Psoas muscle (tissue), 8 donors: ENCODE results near the gene FBXL7. TPM values are rescaled to one million over a fixed set of nuclear protein-coding genes. Genes with fewer than 3 reads are reported as not detected.

Source experiments
- ATAC-seq, 4 donors: fragments of 200-7000 bp; cut with Tn5 transposase; one replicate each; pipeline ENCODE4 v1.9.1; 2020; ENCODE audit warnings: moderate library complexity in 3 of 4, mild to moderate bottlenecking in 2 of 4
- DNase-seq, 2 donors: peaks; one replicate each; pipeline ENCODE4 v3.0.0-alpha.2; 2020
- H3K27ac ChIP-seq: fragments of 200-600 bp; one replicate; pipeline ENCODE4 v1.8.0; 2022
- H3K27me3 ChIP-seq, 3 donors: fragments of 200-600 bp in 1 of 3; one replicate each; pipeline versions ENCODE4 v1.6.1 to v1.8.0; 2013 to 2022; ENCODE audit warnings: low read length in 2 of 3, mild to moderate bottlenecking in 2 of 3, moderate library complexity in 1 of 3; ENCODE audit not compliant: insufficient read depth in 3 of 3
- H3K36me3 ChIP-seq, 2 donors: fragments of 200-600 bp in 1 of 2; one replicate each; pipeline versions ENCODE4 v1.6.1 to v1.8.0; 2013 to 2022; ENCODE audit warnings: low read depth in 1 of 2, mild to moderate bottlenecking in 1 of 2, moderate library complexity in 1 of 2; ENCODE audit not compliant: insufficient read depth in 1 of 2
- H3K4me1 ChIP-seq: fragments of 200-600 bp; one replicate; pipeline ENCODE4 v1.8.0; 2022
- H3K4me3 ChIP-seq: fragments of 200-600 bp; one replicate; pipeline ENCODE4 v1.8.0; 2022; ENCODE audit warnings: mild to moderate bottlenecking
- H3K9me3 ChIP-seq: fragments of 200-600 bp; one replicate; pipeline ENCODE4 v1.8.0; 2022
- WGBS, 3 donors: extraction: QIAGEN DNeasy Blood & Tissue Kit; methylation state at CpG; one replicate each; pipeline versions ENCODE4 v1.1.6 to v1.1.7; 2013; 5-methylcytosine and 5-hydroxymethylcytosine counted together
- intact Hi-C, 2 donors: fragments of 100-400 bp; cut with DNase I; formaldehyde crosslinking; loops; one replicate each; pipeline versions ENCODE4 v1.11.0 to v1.14.2; 2022
- polyA plus RNA-seq, 3 donors: library from polyadenylated mRNA; stranded (reverse); fragments of 200-250 nt; gene quantifications; one replicate each; pipeline ENCODE4 v1.2.3, GENCODE V29; 2013
- total RNA-seq, 4 donors: library from RNA; stranded (reverse); fragmentation: NEBNext Ultra II Directional in 2 of 4; extraction: Animal tissue kit (Norgen Biotek cat#: 25700) in 2 of 4; gene quantifications; one replicate each; pipeline versions ENCODE4 v1.2.1 to v1.2.4, GENCODE V29; 2021 to 2023
- TF ChIP-seq, protein P1 (sequence below): fragments of 200-600 bp; IDR thresholded peaks from one replicate; pipeline ENCODE4 v1.8.0; 2022; ENCODE audit warnings: antibody characterized with exemption
- donor health status: healthy with polysubstance abuse.
- donor health status: DM: no; HTN: no; CAD: no; lungs with moderate emphysema.
- donor health status: Bipolar disorder and iron deficiency.
- donor health status: healthy.
- donor health status: DM: yes; HTN: yes; CAD: no.
- donor health status: DM: no; HTN: no; CAD: no.
- donor health status: DM: no; HTN: no; CAD: no.
- donor health status: DM: yes; HTN: yes; CAD: no.

Gene FBXL7
- total and polyA plus RNA-seq, 7 donors: 1.6 to 7.5 (median 2.6) TPM

DNA sequence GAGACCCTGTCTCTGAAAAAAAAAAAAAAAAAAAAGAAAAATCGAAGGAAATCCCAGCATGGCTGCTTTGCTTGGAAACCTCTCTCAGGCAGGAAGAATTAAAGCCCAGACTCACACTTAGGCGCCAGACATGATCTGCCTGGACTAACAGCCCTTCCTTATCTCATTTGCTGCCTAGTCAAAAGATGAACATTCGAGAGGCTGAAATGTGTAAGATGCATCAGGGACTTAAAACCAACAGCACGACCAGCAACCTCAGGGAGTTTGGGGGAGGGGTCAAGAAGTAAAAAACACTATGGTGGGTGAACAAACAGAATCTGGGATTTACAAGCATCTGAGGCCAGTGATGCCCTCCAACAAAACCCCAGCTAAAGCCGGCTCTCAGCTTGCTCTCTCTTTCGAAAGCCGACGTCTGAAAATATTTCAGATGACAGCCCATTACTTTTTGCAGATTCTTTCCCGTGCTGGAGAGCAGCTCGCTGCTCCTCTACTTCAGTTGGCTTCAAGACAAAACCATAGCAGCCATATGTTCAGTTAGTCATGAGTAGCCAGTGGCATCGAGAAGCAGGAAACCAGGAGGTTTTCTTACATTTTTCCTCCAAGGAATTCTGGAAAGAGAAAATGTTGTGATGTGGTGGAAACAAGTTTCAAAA is 429.8 kb downstream of the FBXL7 start:
- ATAC-seq: no peak
- H3K4me3 ChIP-seq: no peak overlapping the region
- no peak overlapping the region for H3K27ac ChIP-seq
- no peak for DNase-seq
- 73 to 76% (median 74%) methylated on average over 11 of the region's 11 CpGs for WGBS, 3 donors
- TF ChIP-seq, protein P1, sequence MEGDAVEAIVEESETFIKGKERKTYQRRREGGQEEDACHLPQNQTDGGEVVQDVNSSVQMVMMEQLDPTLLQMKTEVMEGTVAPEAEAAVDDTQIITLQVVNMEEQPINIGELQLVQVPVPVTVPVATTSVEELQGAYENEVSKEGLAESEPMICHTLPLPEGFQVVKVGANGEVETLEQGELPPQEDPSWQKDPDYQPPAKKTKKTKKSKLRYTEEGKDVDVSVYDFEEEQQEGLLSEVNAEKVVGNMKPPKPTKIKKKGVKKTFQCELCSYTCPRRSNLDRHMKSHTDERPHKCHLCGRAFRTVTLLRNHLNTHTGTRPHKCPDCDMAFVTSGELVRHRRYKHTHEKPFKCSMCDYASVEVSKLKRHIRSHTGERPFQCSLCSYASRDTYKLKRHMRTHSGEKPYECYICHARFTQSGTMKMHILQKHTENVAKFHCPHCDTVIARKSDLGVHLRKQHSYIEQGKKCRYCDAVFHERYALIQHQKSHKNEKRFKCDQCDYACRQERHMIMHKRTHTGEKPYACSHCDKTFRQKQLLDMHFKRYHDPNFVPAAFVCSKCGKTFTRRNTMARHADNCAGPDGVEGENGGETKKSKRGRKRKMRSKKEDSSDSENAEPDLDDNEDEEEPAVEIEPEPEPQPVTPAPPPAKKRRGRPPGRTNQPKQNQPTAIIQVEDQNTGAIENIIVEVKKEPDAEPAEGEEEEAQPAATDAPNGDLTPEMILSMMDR: no peak
- H3K27me3 ChIP-seq: no peaks in the 10 kb centered on the region
- H3K36me3 ChIP-seq: no peaks in the 10 kb centered on the region
- no peaks in the 10 kb centered on the region for H3K9me3 ChIP-seq
- intact Hi-C loops: no loop called here
- H3K4me1 ChIP-seq: no peaks in the 10 kb centered on the region

DNA sequence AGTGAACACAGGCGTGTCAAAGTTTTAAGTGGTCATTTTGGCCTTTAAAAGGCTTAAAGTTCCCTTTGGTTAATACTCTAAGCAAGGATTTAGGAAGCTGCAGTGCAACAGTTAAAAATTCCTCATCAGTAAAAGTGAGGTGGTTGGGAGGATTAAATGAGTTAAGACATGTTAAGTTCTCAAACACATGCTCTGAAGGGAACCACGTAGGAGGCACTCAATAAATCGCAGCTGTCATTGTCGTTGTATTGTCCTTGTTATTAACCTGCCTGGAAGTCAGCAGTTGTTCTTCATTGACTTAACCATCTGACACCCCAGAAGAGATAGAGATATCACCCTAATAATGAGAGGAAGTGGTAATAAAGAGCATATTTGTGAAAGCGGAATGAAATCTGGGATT is 432.1 kb downstream of the FBXL7 start:
- Histone ChIP-seq H3K9me3 (no peaks in the 10 kb centered on the region), H3K27me3 (no peaks in the 10 kb centered on the region), H3K36me3 (peaks cover 0 to 6% of the 10 kb centered on the region in 2 donors), H3K4me3 (no peak overlapping the region), H3K27ac (no peak overlapping the region), H3K4me1 (no peaks in the 10 kb centered on the region)
- ATAC-seq (no peak), DNase-seq (no peak)
- 55 to 58% (median 57%) methylated on average over 5 of the region's 5 CpGs for WGBS, 3 donors
- intact Hi-C loops: no loop called here
- TF ChIP-seq, protein P1: no peak

DNA sequence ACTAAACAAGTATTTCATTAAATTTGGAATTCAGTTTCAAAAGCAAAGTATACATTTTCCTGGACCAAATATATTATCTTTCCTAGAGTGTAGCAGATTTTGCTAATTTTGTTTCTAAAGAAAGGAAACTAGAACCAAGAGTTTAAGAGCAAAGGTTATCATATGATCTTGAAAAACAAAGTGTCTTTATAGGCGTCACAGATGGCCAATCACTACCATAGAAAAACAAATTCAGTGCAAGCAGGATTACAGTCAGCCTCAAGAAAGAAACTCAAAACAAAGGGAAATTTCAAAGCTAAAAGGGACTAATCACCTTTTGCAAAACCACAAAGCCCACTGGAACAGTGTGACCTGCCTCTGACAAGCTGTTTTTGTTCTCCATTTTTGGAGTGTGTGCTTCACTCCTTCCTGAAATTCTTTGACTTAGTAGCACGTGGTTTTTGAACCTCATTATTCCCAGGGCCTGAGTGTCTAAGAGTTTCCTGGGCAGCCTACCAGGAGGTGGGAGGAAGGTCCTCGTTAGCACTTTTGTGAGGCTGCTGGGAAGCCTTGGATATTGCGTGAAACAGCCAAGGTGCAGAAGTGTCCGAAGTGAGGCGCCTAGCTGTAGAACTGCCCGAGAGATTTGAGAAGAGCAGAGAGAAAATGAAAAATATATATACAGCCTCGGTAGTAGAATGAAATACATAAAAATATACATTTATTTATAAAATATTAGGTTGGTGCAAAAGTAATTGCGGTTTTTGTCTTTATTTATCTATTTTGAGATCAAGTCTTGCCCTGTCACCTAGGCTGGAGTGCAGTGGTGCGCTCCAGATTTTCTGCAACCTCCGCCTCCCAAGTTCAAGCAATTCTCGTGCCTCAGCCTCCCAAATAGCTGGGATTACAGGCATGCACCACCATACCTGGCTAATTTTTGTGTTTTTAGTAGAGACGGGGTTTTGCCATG is 433.6 kb downstream of the FBXL7 start:
- WGBS, 3 donors: 81% methylated on average over 13 of the region's 13 CpGs
- Histone ChIP-seq H3K27ac (no peak overlapping the region), H3K9me3 (no peaks in the 10 kb centered on the region), H3K27me3 (no peaks in the 10 kb centered on the region), H3K4me1 (no peaks in the 10 kb centered on the region), H3K36me3 (peaks cover 0 to 6% of the 10 kb centered on the region in 2 donors), H3K4me3 (no peak overlapping the region)
- ATAC-seq: no peak
- DNase-seq: no peak
- intact Hi-C loops: no loop called here
- TF ChIP-seq, protein P1: no peak

DNA sequence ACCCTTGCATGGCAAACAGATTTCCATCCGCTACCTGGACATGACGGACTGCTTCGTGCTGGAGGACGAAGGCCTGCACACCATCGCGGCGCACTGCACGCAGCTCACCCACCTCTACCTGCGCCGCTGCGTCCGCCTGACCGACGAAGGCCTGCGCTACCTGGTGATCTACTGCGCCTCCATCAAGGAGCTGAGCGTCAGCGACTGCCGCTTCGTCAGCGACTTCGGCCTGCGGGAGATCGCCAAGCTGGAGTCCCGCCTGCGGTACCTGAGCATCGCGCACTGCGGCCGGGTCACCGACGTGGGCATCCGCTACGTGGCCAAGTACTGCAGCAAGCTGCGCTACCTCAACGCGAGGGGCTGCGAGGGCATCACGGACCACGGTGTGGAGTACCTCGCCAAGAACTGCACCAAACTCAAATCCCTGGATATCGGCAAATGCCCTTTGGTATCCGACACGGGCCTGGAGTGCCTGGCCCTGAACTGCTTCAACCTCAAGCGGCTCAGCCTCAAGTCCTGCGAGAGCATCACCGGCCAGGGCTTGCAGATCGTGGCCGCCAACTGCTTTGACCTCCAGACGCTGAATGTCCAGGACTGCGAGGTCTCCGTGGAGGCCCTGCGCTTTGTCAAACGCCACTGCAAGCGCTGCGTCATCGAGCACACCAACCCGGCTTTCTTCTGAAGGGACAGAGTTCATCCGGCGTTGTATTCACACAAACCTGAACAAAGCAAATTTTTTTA is 436.7 kb downstream of the FBXL7 start:
- H3K4me1 ChIP-seq: no peaks in the 10 kb centered on the region
- peaks cover 0 to 6% of the 10 kb centered on the region in 2 donors for H3K36me3 ChIP-seq
- H3K4me3 ChIP-seq: no peak overlapping the region
- intact Hi-C loops: no loop called here
- DNase-seq (no peak), ATAC-seq (no peak)
- H3K27ac ChIP-seq: no peak overlapping the region
- 98% methylated on average over 60 of the region's 60 CpGs for WGBS, 3 donors
- no peaks in the 10 kb centered on the region for H3K27me3 ChIP-seq
- TF ChIP-seq, protein P1: no peak
- H3K9me3 ChIP-seq: no peaks in the 10 kb centered on the region
